Testis (tissue), 3 donors: ENCODE results near the gene FBXL20. TPM values are rescaled to one million over a fixed set of nuclear protein-coding genes. Genes with fewer than 3 reads are reported as not detected.

Source experiments
- DNase-seq: peaks from one replicate; pipeline ENCODE4 v3.0.0-alpha.2; 2019
- H3K27ac ChIP-seq, 2 donors: fragments of 200-600 bp; sonication (generic); one replicate each; pipeline ENCODE4 v1.5.1; 2019
- H3K27me3 ChIP-seq: fragments of 200-600 bp; sonication (generic); one replicate; pipeline ENCODE4 v1.5.1; 2019
- H3K36me3 ChIP-seq: fragments of 200-600 bp; sonication (generic); one replicate; pipeline ENCODE4 v1.5.1; 2017; ENCODE audit warnings: low read depth; ENCODE audit errors: missing control alignments
- H3K4me1 ChIP-seq: fragments of 200-600 bp; sonication (generic); one replicate; pipeline ENCODE4 v1.5.1; 2019
- H3K4me3 ChIP-seq, 2 donors: fragments of 200-600 bp; sonication (generic); one replicate each; pipeline ENCODE4 v1.5.1; 2017 to 2019
- H3K9me3 ChIP-seq: fragments of 200-600 bp; sonication (generic); one replicate; pipeline ENCODE4 v1.5.1; 2017
- POLR2A ChIP-seq: fragments of 450-650 bp; IDR thresholded peaks from one replicate; pipeline ENCODE4 v1.6.1; 2017; ENCODE audit warnings: antibody characterized with exemption, mild to moderate bottlenecking, moderate library complexity
- WGBS, 2 donors: methylation state at CpG; one replicate each; pipeline ENCODE4 v1.1.5; 2018; 5-methylcytosine and 5-hydroxymethylcytosine counted together
- intact Hi-C: fragments of 100-400 bp; cut with DNase I; formaldehyde crosslinking; loops from one replicate; pipeline ENCODE4 v1.15.1; 2023; ENCODE audit warnings: low total_unique reads
- polyA plus RNA-seq: library from polyadenylated mRNA; stranded (reverse); fragments of 350-450 nt; fragmentation: Illumina TruSeq; extraction: RNeasy Lipid Tissue Mini Kit (QIAGEN cat#74804); gene quantifications from one replicate; pipeline ENCODE4 v1.2.3, GENCODE V29; 2014; ENCODE audit warnings: low read depth, low replicate concordance; ENCODE audit not compliant: insufficient read depth
- total RNA-seq, 2 donors: library from RNA; depleted of rRNA; stranded (reverse); fragments of >200 nt; gene quantifications; one replicate each; pipeline ENCODE4 v1.2.3, GENCODE V29; 2016
- TF ChIP-seq, protein P1 (sequence below), 3 experiments: fragments of 450-650 bp in 2 of 3; fragments of 200-600 bp in 1 of 3; sonication (generic) in 1 of 3; IDR thresholded peaks; one replicate each; pipeline ENCODE4 v1.5.1; 2016 to 2019; ENCODE audit warnings: antibody characterized with exemption in 3 of 3, mild to moderate bottlenecking in 2 of 3, moderate library complexity in 1 of 3

Gene FBXL20
- total and polyA plus RNA-seq, 3 donors from 2014 or later = 29.7 to 67.5 (median 62.5) TPM

DNA sequence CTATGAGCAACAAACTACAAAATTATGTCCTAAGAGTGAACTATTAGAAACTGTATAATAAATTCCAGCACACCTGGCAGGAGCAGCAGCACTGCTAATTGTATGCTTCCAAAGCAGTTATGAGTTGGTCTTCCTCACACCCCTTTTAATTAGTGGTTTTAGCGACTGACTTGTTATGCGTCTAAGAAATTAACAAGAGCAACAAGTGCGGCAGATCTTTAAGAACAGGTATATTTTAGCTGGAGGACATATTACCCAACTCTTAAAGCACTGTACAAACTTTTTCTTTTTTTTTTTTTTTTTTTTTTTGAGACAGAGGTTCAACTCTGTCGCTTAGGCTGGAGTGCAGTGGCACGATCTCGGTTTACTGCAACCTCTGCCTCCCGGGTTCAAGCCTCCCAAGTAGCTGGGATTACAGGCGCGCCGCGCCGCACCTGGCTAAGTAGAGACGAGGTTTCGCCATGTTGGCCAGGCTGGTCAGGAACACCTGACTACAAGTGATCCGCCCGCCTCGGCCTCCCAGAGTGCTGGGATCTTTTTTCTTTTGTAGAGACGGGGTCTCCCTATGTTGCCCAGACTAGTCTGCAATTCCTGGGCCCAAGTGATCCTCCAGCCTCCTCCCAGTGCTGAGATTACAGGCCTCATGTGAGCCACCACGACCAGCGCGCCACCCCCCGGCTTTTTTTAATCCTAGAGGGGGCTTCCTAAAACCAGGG lies 1.6 kb upstream of the FBXL20 start:
- no peak for DNase-seq
- Histone ChIP-seq H3K36me3 (no peaks in the 10 kb centered on the region), H3K27me3 (no peaks in the 10 kb centered on the region), H3K4me1 (peaks cover 12% of the 10 kb centered on the region), H3K27ac (no peak overlapping the region), H3K4me3 (peak overlapping the region; percentile 92), H3K9me3 (no peaks in the 10 kb centered on the region)
- 35 to 57% methylated on average over 22 of the region's 22 CpGs for WGBS, 2 donors
- intact Hi-C loops = no loop called here
- no peak for TF ChIP-seq POLR2A
- TF ChIP-seq, protein P1, sequence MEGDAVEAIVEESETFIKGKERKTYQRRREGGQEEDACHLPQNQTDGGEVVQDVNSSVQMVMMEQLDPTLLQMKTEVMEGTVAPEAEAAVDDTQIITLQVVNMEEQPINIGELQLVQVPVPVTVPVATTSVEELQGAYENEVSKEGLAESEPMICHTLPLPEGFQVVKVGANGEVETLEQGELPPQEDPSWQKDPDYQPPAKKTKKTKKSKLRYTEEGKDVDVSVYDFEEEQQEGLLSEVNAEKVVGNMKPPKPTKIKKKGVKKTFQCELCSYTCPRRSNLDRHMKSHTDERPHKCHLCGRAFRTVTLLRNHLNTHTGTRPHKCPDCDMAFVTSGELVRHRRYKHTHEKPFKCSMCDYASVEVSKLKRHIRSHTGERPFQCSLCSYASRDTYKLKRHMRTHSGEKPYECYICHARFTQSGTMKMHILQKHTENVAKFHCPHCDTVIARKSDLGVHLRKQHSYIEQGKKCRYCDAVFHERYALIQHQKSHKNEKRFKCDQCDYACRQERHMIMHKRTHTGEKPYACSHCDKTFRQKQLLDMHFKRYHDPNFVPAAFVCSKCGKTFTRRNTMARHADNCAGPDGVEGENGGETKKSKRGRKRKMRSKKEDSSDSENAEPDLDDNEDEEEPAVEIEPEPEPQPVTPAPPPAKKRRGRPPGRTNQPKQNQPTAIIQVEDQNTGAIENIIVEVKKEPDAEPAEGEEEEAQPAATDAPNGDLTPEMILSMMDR (IDR thresholded peaks at IDR 0.05) = no peak

DNA sequence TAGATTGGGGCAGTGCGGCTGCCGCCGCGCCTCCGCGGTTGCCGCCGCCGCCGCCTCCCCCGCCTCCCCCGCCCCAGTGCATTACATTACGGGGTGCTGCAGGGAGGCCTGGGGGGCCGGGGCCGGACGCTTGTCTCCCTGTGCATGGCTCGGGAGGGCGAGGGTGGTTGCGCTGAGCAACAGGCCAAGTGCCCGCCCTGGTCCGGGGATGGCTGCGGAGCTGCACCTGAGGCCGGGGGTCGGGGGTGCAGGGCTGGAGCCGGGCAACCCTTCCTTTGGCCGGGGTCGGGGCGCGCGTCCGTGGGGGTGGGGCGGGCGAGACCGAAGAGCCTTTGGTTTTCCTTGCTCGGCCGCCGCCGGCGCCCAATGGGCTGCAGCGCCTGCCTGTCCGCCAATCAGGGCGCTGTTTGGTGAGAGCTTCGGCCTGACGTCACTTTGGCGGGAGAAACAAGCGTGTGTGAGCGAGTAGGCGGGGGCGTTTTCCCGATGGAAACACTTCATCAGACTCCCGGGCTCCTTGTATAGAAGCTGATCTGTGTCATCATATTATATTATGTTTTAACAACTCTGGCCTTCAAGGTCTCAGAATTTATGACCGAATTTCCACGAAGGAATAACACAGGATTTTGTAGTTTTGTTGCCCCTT lies 941 bp upstream of the FBXL20 start:
- intact Hi-C loops = no loop called here
- no peak for TF ChIP-seq POLR2A
- TF ChIP-seq, protein P1 (IDR thresholded peaks at IDR 0.05) = no peak
- Histone ChIP-seq H3K4me1 (peaks cover 12% of the 10 kb centered on the region), H3K36me3 (no peaks in the 10 kb centered on the region), H3K4me3 (peak overlapping the region; percentile 92), H3K9me3 (no peaks in the 10 kb centered on the region), H3K27ac (peak overlapping the region; percentile 83 to 95), H3K27me3 (no peaks in the 10 kb centered on the region)
- peak; percentile 99 for DNase-seq
- WGBS, 2 donors = 0 to 1% methylated on average over 14 to 40 of the region's 53 CpGs

DNA sequence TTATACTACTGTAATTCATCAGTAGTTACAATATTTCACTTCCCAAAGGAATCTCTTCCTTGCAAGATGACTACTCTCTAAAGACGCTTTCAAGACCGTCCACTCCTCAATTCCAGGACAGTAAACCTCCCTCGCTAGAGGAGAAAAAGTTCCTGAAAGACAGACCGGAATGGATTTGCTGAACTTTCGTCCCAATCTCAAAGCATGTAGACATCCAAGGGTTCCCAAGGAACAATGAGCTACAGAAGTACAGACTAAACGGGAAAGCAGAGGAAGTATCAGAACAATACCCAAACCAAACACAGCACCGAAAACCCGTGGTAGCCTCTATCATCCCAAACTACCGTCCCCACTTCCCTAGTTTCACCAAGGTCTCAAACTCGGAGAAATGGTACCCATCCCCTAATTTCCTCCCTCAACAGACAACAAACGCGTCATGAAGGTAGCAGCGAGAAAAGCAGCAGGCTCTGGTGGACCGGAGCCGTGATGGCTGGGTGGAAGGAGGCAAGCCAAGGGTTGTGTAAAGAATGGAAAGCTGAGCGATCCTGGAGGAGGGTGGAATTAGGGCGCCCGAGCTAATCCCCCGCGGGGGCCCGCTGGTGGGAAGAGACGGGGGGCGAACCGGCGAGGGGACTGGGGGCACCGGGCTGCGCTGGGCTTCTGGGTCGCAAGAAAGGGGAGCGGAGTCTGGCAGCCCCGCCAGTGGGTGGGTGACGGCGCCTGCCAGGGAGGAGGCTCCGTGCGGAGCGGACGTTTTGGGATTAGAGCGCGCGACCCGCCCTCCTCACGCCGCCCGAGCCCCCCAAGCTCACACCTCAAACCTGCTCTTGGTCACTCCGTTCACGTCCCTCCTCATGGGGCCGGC lies 647 bp downstream of the FBXL20 start:
- DNase-seq = no peak
- intact Hi-C loops = no loop called here
- WGBS, 2 donors = 1% methylated on average over 19 to 20 of the region's 46 CpGs
- peak overlapping the region; percentile 92 for H3K4me3 ChIP-seq
- peak overlapping the region; percentile 83 to 95 for H3K27ac ChIP-seq
- H3K9me3 ChIP-seq = no peaks in the 10 kb centered on the region
- TF ChIP-seq, protein P1 (IDR thresholded peaks at IDR 0.05) = no peak
- TF ChIP-seq POLR2A = no peak
- no peaks in the 10 kb centered on the region for H3K36me3 ChIP-seq
- H3K4me1 ChIP-seq = peaks cover 12% of the 10 kb centered on the region
- no peaks in the 10 kb centered on the region for H3K27me3 ChIP-seq

DNA sequence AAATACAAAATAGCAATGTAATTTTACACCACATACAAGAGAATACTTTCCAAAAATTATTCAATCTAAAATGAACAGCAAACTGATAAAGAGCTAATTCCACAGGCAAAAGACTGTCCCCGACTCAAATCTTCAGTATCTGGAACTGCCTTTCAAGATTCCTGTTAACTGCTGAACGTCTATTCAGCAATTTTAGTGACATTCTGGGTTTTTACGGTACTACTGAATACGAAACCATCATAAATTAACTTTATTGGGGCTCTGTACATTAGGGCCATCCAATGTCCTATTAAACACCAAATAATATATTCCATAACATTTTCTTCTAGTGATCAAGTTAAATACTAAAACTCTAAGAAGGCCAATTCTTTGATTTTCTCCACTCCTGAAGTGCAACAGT lies 1.6 kb downstream of the FBXL20 start:
- Histone ChIP-seq H3K9me3 (no peaks in the 10 kb centered on the region), H3K4me1 (peaks cover 12% of the 10 kb centered on the region), H3K4me3 (peak overlapping the region in 1 of 2 donors; percentile 92), H3K36me3 (no peaks in the 10 kb centered on the region), H3K27ac (peak overlapping the region in 1 of 2 donors; percentile 95), H3K27me3 (no peaks in the 10 kb centered on the region)
- intact Hi-C loops = no loop called here
- 25 to 46% methylated on average over 4 of the region's 4 CpGs for WGBS, 2 donors
- DNase-seq = no peak
- no peak for TF ChIP-seq POLR2A
- TF ChIP-seq, protein P1 (IDR thresholded peaks at IDR 0.05) = no peak
